OCI-LY1 (cell line): ENCODE data around the gene GABRA5.

Experiments
- H2AFZ ChIP-seq: fragments of 200-600 bp; sonication (generic), shearing (Covaris generic); 2 replicates; pipeline ENCODE4 v1.6.0; 2014; ENCODE audit warnings: antibody characterized with exemption, mild to moderate bottlenecking, low read length
- H3F3A ChIP-seq: fragments of 200-600 bp; sonication (generic), shearing (Covaris generic); 2 replicates; pipeline ENCODE4 v1.6.0; 2014; ENCODE audit warnings: mild to moderate bottlenecking, antibody characterized with exemption, low read length, moderate library complexity; ENCODE audit not compliant: insufficient read depth
- H3K27ac ChIP-seq: fragments of 200-600 bp; sonication (generic); 2 replicates; pipeline ENCODE4 v1.5.1; 2014; ENCODE audit warnings: low read length, mixed run types, mild to moderate bottlenecking, low read depth; ENCODE audit not compliant: poor library complexity, severe bottlenecking
- H3K27me3 ChIP-seq: fragments of 200-600 bp; sonication (generic); 2 replicates; pipeline ENCODE4 v1.6.0; 2014; ENCODE audit warnings: antibody characterized with exemption, mild to moderate bottlenecking, low read length, moderate library complexity; ENCODE audit not compliant: insufficient read depth
- H3K36me3 ChIP-seq: fragments of 200-600 bp; sonication (generic); 2 replicates; pipeline ENCODE4 v1.6.1; 2014; ENCODE audit warnings: mild to moderate bottlenecking, antibody characterized with exemption, low read length, moderate library complexity, mixed read lengths; ENCODE audit not compliant: insufficient read depth
- H3K4me1 ChIP-seq: fragments of 200-600 bp; sonication (generic); 2 replicates; pipeline ENCODE4 v1.5.1; 2014; ENCODE audit warnings: mild to moderate bottlenecking, low read length, moderate library complexity; ENCODE audit not compliant: insufficient read depth, severe bottlenecking
- H3K4me2 ChIP-seq: fragments of 200-600 bp; sonication (generic), shearing (Covaris generic); 2 replicates; pipeline ENCODE4 v1.6.1; 2014; ENCODE audit warnings: low read length
- H3K4me3 ChIP-seq: fragments of 200-600 bp; sonication (generic); 2 replicates; pipeline ENCODE4 v1.5.1; 2014; ENCODE audit warnings: low read length, low read depth, mild to moderate bottlenecking, mixed read lengths; ENCODE audit not compliant: poor library complexity, severe bottlenecking
- H3K79me2 ChIP-seq: fragments of 200-600 bp; shearing (Covaris generic); 2 replicates; pipeline ENCODE4 v1.6.1; 2016; ENCODE audit warnings: mixed run types, low read length, mixed read lengths; ENCODE audit not compliant: insufficient read depth
- H3K9ac ChIP-seq: fragments of 200-600 bp; sonication (generic), shearing (Covaris generic); 2 replicates; pipeline ENCODE4 v1.6.1; 2014; ENCODE audit warnings: mild to moderate bottlenecking, low read length, mixed read lengths
- H3K9me2 ChIP-seq: fragments of 200-600 bp; sonication (generic), shearing (Covaris generic); 2 replicates; pipeline ENCODE4 v1.6.1; 2014; ENCODE audit warnings: low read depth, mild to moderate bottlenecking, low read length, mixed read lengths
- H3K9me3 ChIP-seq: fragments of 200-600 bp; shearing (Covaris generic); 2 replicates; pipeline ENCODE4 v1.6.1; 2014; ENCODE audit warnings: low read length, mixed read lengths
- H4K20me1 ChIP-seq: fragments of 200-600 bp; sonication (generic), shearing (Covaris generic); 2 replicates; pipeline ENCODE4 v1.6.0; 2016; ENCODE audit warnings: mild to moderate bottlenecking, low read length; ENCODE audit not compliant: insufficient read depth
- EZH2 ChIP-seq: fragments of 200-600 bp; sonication (generic), shearing (Covaris generic); IDR thresholded peaks from 2 replicates; pipeline ENCODE4 v1.8.0; 2017; ENCODE audit warnings: borderline replicate concordance, mixed run types, mild to moderate bottlenecking, antibody characterized with exemption, low read length, moderate library complexity, mixed read lengths
- TF ChIP-seq, protein P1 (sequence below): fragments of 200-600 bp; sonication (generic), shearing (Covaris generic); IDR thresholded peaks from 2 replicates; pipeline ENCODE4 v1.5.1; 2017; ENCODE audit warnings: mild to moderate bottlenecking, antibody characterized with exemption, low read length, moderate library complexity, mixed read lengths

GABRA5 gene

DNA sequence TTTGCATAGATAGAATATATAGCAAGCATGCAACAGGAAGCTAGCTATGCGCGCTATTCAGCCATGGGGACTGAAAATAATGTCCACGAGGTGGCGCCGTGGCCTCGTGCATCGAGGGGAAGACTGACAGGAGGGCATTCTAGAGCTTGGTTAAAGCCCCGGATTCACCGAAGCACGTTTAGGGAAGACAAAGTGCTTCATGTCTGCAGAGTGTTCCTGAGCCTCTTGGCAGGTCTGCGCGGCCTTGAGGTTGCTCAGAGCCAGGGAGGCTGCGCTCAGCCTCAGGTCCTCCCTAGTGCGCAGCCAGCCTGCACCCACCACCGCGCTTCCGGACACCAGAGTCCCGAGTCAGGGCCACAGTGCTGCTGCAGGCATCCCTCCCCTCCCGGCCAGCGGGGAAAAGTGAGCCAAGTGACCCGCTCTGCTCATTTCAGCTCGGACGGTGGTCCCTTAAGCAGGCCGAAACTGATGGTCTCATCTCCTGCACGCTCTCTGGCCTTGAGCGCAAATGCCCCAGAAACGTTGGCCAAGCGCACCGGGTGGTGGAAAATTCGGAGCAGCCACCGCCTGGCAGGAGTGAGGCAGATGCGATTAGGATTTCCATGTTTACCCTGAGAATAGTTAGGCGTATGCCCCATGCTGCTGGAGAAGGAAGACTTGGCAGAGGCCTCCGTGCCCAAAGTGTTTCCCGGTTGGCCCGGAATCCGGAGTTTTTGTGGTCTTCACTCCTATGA, 24.8 kb downstream of the GABRA5 start:
- H3K4me3 ChIP-seq, result no peak overlapping the region
- H4K20me1 ChIP-seq, result no peaks in the 10 kb centered on the region
- TF ChIP-seq, protein P1, sequence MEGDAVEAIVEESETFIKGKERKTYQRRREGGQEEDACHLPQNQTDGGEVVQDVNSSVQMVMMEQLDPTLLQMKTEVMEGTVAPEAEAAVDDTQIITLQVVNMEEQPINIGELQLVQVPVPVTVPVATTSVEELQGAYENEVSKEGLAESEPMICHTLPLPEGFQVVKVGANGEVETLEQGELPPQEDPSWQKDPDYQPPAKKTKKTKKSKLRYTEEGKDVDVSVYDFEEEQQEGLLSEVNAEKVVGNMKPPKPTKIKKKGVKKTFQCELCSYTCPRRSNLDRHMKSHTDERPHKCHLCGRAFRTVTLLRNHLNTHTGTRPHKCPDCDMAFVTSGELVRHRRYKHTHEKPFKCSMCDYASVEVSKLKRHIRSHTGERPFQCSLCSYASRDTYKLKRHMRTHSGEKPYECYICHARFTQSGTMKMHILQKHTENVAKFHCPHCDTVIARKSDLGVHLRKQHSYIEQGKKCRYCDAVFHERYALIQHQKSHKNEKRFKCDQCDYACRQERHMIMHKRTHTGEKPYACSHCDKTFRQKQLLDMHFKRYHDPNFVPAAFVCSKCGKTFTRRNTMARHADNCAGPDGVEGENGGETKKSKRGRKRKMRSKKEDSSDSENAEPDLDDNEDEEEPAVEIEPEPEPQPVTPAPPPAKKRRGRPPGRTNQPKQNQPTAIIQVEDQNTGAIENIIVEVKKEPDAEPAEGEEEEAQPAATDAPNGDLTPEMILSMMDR, result peak; percentile 81
- no peak for TF ChIP-seq EZH2
- H3K27ac ChIP-seq, result no peak overlapping the region
- no peaks in the 10 kb centered on the region for H3K9me2 ChIP-seq
- no peaks in the 10 kb centered on the region for H3K79me2 ChIP-seq
- H3K4me2 ChIP-seq, result no peak overlapping the region
- H3F3A ChIP-seq, result no peaks in the 10 kb centered on the region
- H3K4me1 ChIP-seq, result no peaks in the 10 kb centered on the region
- no peaks in the 10 kb centered on the region for H3K36me3 ChIP-seq
- H3K9ac ChIP-seq, result no peak overlapping the region
- no peaks in the 10 kb centered on the region for H3K9me3 ChIP-seq
- H2AFZ ChIP-seq, result no peak overlapping the region
- no peaks in the 10 kb centered on the region for H3K27me3 ChIP-seq

DNA sequence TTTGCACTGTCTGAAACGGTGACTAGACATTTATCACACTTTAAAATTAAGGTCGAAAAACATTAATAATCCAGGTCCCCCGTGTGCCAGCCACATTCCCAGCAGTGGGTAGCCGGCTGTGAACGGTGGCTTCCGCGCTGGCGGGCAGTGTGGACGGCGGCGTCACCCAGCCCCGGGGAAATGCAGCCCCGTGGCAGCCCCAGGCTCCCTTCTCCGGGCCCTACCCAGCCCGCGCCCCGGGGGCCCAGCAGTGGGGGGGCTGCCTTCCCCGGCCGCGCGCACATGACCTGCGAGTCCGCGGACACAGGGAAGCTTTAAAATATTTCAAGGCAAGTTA, 25.3 kb downstream of the GABRA5 start:
- TF ChIP-seq, protein P1, result no peak
- TF ChIP-seq EZH2, result no peak
- no peaks in the 10 kb centered on the region for H4K20me1 ChIP-seq
- H3F3A ChIP-seq, result no peaks in the 10 kb centered on the region
- no peak overlapping the region for H3K4me3 ChIP-seq
- no peaks in the 10 kb centered on the region for H3K27me3 ChIP-seq
- no peaks in the 10 kb centered on the region for H3K9me3 ChIP-seq
- H3K36me3 ChIP-seq, result no peaks in the 10 kb centered on the region
- no peak overlapping the region for H3K4me2 ChIP-seq
- no peaks in the 10 kb centered on the region for H3K79me2 ChIP-seq
- H3K4me1 ChIP-seq, result no peaks in the 10 kb centered on the region
- H3K9ac ChIP-seq, result no peak overlapping the region
- H3K9me2 ChIP-seq, result no peaks in the 10 kb centered on the region
- no peak overlapping the region for H2AFZ ChIP-seq
- H3K27ac ChIP-seq, result no peak overlapping the region

DNA sequence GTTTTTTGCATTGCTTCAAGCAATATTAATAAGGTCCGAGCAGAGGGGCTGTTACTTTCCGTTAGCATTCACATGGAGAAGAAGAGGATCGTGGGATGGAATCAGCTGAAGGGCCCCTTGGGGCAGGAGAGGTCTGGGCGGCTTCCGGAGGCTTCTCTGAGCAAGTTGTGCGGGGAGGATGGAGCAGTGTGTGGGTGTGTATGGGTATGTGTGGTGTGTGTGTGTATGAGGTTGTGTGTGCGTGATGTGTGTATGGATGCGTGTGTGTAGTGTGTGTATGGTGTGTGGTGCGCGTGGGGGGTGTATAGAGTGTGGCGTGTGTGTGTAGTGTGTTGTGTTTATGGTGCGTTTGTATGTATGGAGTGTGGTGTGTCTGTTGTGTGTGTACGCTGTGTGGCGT, 25.8 kb downstream of the GABRA5 start:
- Histone ChIP-seq H3F3A (no peaks in the 10 kb centered on the region), H3K4me3 (no peak overlapping the region)
- TF ChIP-seq, protein P1, result no peak
- no peak for TF ChIP-seq EZH2

More for the DNA sequence above, 25.8 kb downstream of the GABRA5 start:
- Histone ChIP-seq H3K9me3 (no peaks in the 10 kb centered on the region), H3K9ac (no peak overlapping the region), H3K27ac (no peak overlapping the region), H3K27me3 (no peaks in the 10 kb centered on the region), H4K20me1 (no peaks in the 10 kb centered on the region), H3K9me2 (no peaks in the 10 kb centered on the region), H2AFZ (no peak overlapping the region), H3K4me2 (no peak overlapping the region), H3K4me1 (no peaks in the 10 kb centered on the region), H3K79me2 (no peaks in the 10 kb centered on the region), H3K36me3 (no peaks in the 10 kb centered on the region)
